OCI-LY7 (cell line): ENCODE data around the gene PRDM10. TPM values are rescaled to one million over a fixed set of nuclear protein-coding genes. Genes with fewer than 3 reads are reported as not detected.
A peak's percentile ranks its signal among the peaks of the same experiment; 100 is the strongest.
"Not testable (repeated sequence)": the region's sequence is repeated elsewhere in the genome, so short reads cannot be mapped to it uniquely, and the experiment has no call there.

ENCODE experiments used
- BruUV-seq: library from RNA; stranded (reverse); fragments of 400-500 nt; replicated peaks from 2 replicates; lab custom pipeline; 2021; lab: Mats Ljungman, UMichigan
- CTCF ChIA-PET: fragments of 300-600 bp; sonication (Branson Sonifier 250); formaldehyde crosslinking; loops from one replicate; lab custom pipeline; 2022; ENCODE audit warnings: antibody characterized with exemption; ENCODE audit not compliant: unreplicated experiment; lab: Charles Lee
- POLR2A ChIA-PET: fragments of 300-600 bp; sonication (Branson Sonifier 250); formaldehyde crosslinking; loops from one replicate; lab custom pipeline; 2022; ENCODE audit warnings: antibody characterized with exemption; lab: Charles Lee
- DNase-seq: peaks from one replicate; pipeline ENCODE4 v3.0.0-alpha.2; 2015; ENCODE audit warnings: low spot score
- H2AFZ ChIP-seq: fragments of 200-600 bp; sonication (generic), shearing (Covaris generic); 2 replicates; pipeline ENCODE4 v1.6.1; 2014; ENCODE audit warnings: mild to moderate bottlenecking, antibody characterized with exemption, low read length, moderate library complexity
- H3K27ac ChIP-seq: fragments of 200-600 bp; sonication (generic); 2 replicates; pipeline ENCODE4 v1.5.1; 2014; ENCODE audit warnings: mixed run types, low read depth, mild to moderate bottlenecking, moderate library complexity, low read length, inconsistent platforms; ENCODE audit not compliant: poor library complexity, severe bottlenecking
- H3K36me3 ChIP-seq: fragments of 200-600 bp; sonication (generic); 2 replicates; pipeline ENCODE4 v1.6.1; 2014; ENCODE audit warnings: mild to moderate bottlenecking, antibody characterized with exemption, low read length, moderate library complexity, mixed read lengths; ENCODE audit not compliant: insufficient read depth
- H3K4me1 ChIP-seq: fragments of 200-600 bp; sonication (generic); 2 replicates; pipeline ENCODE4 v1.5.1; 2014; ENCODE audit warnings: mild to moderate bottlenecking, low read length; ENCODE audit not compliant: insufficient read depth, poor library complexity, severe bottlenecking
- H3K4me2 ChIP-seq: fragments of 200-600 bp; sonication (generic); 2 replicates; pipeline ENCODE4 v1.6.1; 2014; ENCODE audit warnings: mild to moderate bottlenecking, low read length
- H3K4me3 ChIP-seq: fragments of 200-600 bp; sonication (generic); 2 replicates; pipeline ENCODE4 v1.5.1; 2014; ENCODE audit warnings: mild to moderate bottlenecking, low read depth, low read length; ENCODE audit not compliant: poor library complexity, severe bottlenecking
- H3K79me2 ChIP-seq: fragments of 200-600 bp; sonication (generic); 2 replicates; pipeline ENCODE4 v1.6.1; 2016; ENCODE audit warnings: low read depth, mild to moderate bottlenecking, low read length, moderate library complexity, mixed read lengths; ENCODE audit not compliant: insufficient read depth
- H3K9me2 ChIP-seq: fragments of 200-600 bp; sonication (generic); 2 replicates; pipeline ENCODE4 v1.6.1; 2016; ENCODE audit warnings: mild to moderate bottlenecking, low read length, mixed read lengths; ENCODE audit not compliant: insufficient read depth
- H3K9me3 ChIP-seq: fragments of 200-600 bp; sonication (generic); 2 replicates; pipeline ENCODE4 v1.6.1; 2014; ENCODE audit warnings: mild to moderate bottlenecking, mixed run types, low read length, mixed read lengths
- H4K20me1 ChIP-seq: fragments of 200-600 bp; sonication (generic); 2 replicates; pipeline ENCODE4 v1.6.1; 2014; ENCODE audit warnings: mild to moderate bottlenecking, antibody characterized with exemption, low read length, moderate library complexity, mixed read lengths; ENCODE audit not compliant: insufficient read depth
- EZH2phosphoT487 ChIP-seq: fragments of 200-600 bp; sonication (generic); IDR thresholded peaks from 2 replicates; pipeline ENCODE4 v1.6.1; 2018; ENCODE audit warnings: low read depth, borderline replicate concordance, mild to moderate bottlenecking, mixed run types, antibody characterized with exemption, low read length, moderate library complexity, mixed read lengths
- intact Hi-C: fragments of 100-400 bp; cut with micrococcal nuclease; formaldehyde crosslinking; loops from one replicate; pipeline ENCODE4 v1.10.0; 2022; ENCODE audit not compliant: unreplicated experiment
- total RNA-seq, 2 experiments: library from RNA; depleted of rRNA in 1 of 2; stranded (reverse); fragments of >200 nt in 1 of 2; shearing (Covaris generic) in 1 of 2; gene quantifications; 2 replicates each; pipeline ENCODE4 v1.2.3, GENCODE V29; 2014 to 2022
- TF ChIP-seq, protein P1 (sequence below): fragments of 200-600 bp; sonication (generic); conservative IDR thresholded peaks from 2 replicates; pipeline ENCODE4 v1.5.1; 2014; ENCODE audit warnings: mild to moderate bottlenecking, antibody characterized with exemption, low read length, moderate library complexity, mixed read lengths

Gene PRDM10
- total RNA-seq, 2 experiments from 2014 or later = 29.8 to 60.6 TPM

DNA sequence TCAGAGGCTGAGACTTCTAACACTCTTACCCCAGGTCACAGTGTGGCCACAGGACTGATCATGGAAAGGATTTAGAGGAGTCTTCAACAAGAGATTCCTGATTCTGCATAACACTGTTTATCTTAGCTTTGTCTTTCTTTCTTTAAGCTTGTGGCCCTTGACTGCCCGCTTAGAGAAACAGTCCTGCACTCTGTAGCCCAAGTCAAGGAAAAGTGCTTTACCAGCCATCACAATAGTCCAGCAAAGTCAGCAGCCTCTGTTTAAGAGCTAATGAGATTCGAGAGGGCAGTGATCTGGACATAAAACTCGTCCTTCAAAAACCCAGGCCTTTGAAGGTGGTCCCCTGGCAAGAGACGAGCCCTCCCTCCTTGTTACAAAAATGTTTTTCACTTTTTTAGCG lies 30.0 kb downstream of the PRDM10 start:
- DNase-seq = peak; percentile 43
- CTCF ChIA-PET = interaction anchor here (1.1 to 3.7 kb wide), 9 partner anchors 9 to 174 kb away, joined by 3 to 21 read pairs (median 4); no protein-coding TSS in a partner anchor
- intact Hi-C loops = loop anchor here (1.0 to 2.0 kb wide), 4 partner anchors 22 to 78 kb away; partner anchors contain the start of gene PRDM10
- TF ChIP-seq, protein P1, sequence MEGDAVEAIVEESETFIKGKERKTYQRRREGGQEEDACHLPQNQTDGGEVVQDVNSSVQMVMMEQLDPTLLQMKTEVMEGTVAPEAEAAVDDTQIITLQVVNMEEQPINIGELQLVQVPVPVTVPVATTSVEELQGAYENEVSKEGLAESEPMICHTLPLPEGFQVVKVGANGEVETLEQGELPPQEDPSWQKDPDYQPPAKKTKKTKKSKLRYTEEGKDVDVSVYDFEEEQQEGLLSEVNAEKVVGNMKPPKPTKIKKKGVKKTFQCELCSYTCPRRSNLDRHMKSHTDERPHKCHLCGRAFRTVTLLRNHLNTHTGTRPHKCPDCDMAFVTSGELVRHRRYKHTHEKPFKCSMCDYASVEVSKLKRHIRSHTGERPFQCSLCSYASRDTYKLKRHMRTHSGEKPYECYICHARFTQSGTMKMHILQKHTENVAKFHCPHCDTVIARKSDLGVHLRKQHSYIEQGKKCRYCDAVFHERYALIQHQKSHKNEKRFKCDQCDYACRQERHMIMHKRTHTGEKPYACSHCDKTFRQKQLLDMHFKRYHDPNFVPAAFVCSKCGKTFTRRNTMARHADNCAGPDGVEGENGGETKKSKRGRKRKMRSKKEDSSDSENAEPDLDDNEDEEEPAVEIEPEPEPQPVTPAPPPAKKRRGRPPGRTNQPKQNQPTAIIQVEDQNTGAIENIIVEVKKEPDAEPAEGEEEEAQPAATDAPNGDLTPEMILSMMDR = no peak
- TF ChIP-seq EZH2phosphoT487 = no peak
- peaks cover 14% of the 10 kb centered on the region; the same call in 1 of the 2 replicates for H3K79me2 ChIP-seq
- TSS peak; percentile 99 for BruUV-seq
- H3K4me1 ChIP-seq = peaks cover 93% of the 10 kb centered on the region
- H2AFZ ChIP-seq = peak overlapping the region; percentile 4; the same call in 1 of the 2 replicates
- H3K36me3 ChIP-seq = no peaks in the 10 kb centered on the region
- H3K4me2 ChIP-seq = peak overlapping the region; percentile 85
- no peaks in the 10 kb centered on the region for H4K20me1 ChIP-seq
- peak overlapping the region; percentile 98 for H3K27ac ChIP-seq
- no peaks in the 10 kb centered on the region for H3K9me3 ChIP-seq
- no peaks in the 10 kb centered on the region for H3K9me2 ChIP-seq
- H3K4me3 ChIP-seq = peak overlapping the region; percentile 60
- POLR2A ChIA-PET = interaction anchor here (0.6 to 12.4 kb wide), 24 partner anchors 8 to 206 kb away, joined by 3 to 228 read pairs (median 7); partner anchors contain the start of genes PRDM10 and ST14

DNA sequence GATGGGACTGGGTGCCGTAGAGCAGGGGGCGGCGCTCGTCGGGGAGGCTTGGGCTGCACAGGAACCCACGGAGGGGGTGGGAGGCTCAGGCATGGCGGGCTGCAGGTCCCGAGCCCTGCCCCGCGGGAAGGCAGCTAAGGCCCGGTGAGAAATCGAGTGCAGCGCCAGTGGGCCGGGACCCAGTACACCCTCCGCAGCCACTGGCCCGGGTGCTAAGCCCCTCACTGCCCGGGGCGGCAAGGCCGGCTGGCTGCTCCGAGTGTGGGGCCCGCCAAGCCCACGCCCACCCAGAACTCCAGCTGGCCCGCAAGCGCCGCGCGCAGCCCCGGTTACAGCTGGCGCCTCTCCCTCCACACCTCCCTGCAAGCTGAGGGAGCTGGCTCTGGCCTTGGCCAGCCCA lies 30.8 kb downstream of the PRDM10 start:
- DNase-seq, H4K20me1 ChIP-seq, H3K9me3 ChIP-seq, H2AFZ ChIP-seq, BruUV-seq, H3K36me3 ChIP-seq, H3K9me2 ChIP-seq: not testable (repeated sequence)
- intact Hi-C loops = loop anchor here (2.0 kb wide), 2 partner anchors 25 to 31 kb away; partner anchors contain the start of gene PRDM10
- Histone ChIP-seq H3K4me2 (peak overlapping the region; percentile 85), H3K27ac (peak overlapping the region; percentile 98), H3K4me3 (peak overlapping the region; percentile 60), H3K79me2 (peaks cover 14% of the 10 kb centered on the region; the same call in 1 of the 2 replicates), H3K4me1 (peaks cover 97% of the 10 kb centered on the region)
- ChIA-PET POLR2A (interaction anchor here (1.2 to 12.4 kb wide), 9 partner anchors 10 to 30 kb away, joined by 3 to 228 read pairs (median 48); partner anchors contain the start of gene PRDM10), CTCF (interaction anchor here (1.1 to 3.7 kb wide), 2 partner anchors 25 to 160 kb away, joined by 3 to 21 read pairs; no protein-coding TSS in a partner anchor)

DNA sequence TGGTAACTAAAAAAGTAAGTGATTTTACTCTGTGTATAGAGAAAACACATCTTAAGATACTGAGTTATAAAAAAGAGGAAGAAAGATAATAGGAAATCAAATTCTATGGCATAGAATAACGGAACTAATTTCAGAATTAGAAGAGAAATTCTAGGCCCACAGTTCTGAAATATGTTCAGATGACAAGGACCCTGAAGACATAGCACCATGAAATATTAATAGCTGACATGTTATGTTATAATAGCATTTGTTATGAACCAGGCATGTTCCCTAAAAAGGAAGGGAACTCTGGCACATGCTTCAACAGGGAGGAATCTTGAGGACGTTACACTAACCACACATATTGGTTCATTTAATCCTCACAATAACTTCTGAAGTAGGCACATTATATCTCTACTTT lies 32.7 kb downstream of the PRDM10 start:
- H3K27ac ChIP-seq = peak overlapping the region; percentile 51
- ChIA-PET POLR2A (interaction anchor here (0.7 to 7.2 kb wide), 14 partner anchors 9 to 208 kb away, joined by 3 to 89 read pairs (median 8); partner anchors contain the start of gene PRDM10), CTCF (interaction anchor here (0.5 to 1.5 kb wide), 2 partner anchors 22 to 212 kb away, joined by 4 read pairs; no protein-coding TSS in a partner anchor)
- intact Hi-C loops = no loop called here
- H3K4me3 ChIP-seq = no peak overlapping the region
- no peaks in the 10 kb centered on the region for H3K36me3 ChIP-seq
- H3K9me3 ChIP-seq = no peaks in the 10 kb centered on the region
- peak overlapping the region; percentile 51 for H3K4me2 ChIP-seq
- H2AFZ ChIP-seq = peak overlapping the region; percentile 92
- no peaks in the 10 kb centered on the region for H4K20me1 ChIP-seq
- H3K9me2 ChIP-seq = no peaks in the 10 kb centered on the region
- peaks cover 14% of the 10 kb centered on the region; the same call in 1 of the 2 replicates for H3K79me2 ChIP-seq
- H3K4me1 ChIP-seq = peaks cover 95% of the 10 kb centered on the region
- TF ChIP-seq, protein P1 = no peak
- no peak for TF ChIP-seq EZH2phosphoT487
- DNase-seq = no peak
- no TSS peak for BruUV-seq
